ENCODE results near the gene SLC10A7. TPM values are rescaled to one million over a fixed set of nuclear protein-coding genes. Genes with fewer than 3 reads are reported as not detected.

Gene SLC10A7
- total RNA-seq, 2 experiments from 2014 or later, result 14.8 to 18.9 TPM

DNA sequence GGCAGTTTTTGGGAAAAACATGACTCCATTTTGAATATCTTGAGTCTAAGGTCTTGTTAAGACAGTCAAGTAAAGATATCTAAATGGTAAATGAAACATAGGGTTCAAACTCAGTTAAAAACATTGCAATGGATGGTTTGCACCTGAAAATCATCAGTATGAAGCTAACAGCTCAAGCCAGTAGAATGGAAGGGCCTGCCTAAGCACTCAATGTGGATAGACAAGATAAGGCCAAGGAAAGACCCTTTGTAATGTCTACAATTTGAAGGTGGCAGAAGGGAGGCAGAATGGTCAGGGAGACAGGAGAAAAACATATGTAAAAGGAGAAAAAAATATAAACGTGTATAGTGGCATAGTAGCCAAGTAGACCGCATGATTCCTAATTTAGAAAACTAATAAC lies 229.2 kb downstream of the SLC10A7 start:
- CTCF ChIA-PET, result no interaction called here
- Mint-ChIP-seq H3K4me1 (no peaks in the 10 kb centered on the region), H3K27ac (no peak overlapping the region), H3K9me3 (no peaks in the 10 kb centered on the region), H3K27me3 (no peaks in the 10 kb centered on the region), H3K36me3 (ENCODE audit: low read depth) (peaks cover 5% of the 10 kb centered on the region), H3K4me3 (no peak overlapping the region)
- POLR2A ChIA-PET, result no interaction called here
- no peak for DNase-seq

DNA sequence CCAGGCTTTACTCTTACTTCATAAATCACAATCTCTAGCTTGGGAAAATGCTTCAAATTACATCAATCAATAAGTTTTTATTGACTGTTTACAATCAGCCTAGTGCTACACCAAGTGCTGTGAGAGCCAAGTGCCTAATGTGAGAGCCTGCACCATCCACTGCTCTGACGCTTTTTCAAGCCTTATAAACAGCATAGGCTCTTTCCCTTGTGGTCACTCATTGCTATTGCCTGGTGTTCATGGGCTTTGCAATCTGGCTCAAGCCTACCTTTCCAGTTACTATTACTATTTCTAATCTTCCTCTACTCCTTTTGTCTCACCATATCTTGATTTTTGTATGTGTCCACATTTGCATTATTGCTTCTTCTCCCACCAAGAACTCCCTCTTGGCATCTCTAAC lies 230.4 kb downstream of the SLC10A7 start:
- Mint-ChIP-seq H3K27me3 (no peaks in the 10 kb centered on the region), H3K36me3 (ENCODE audit: low read depth) (peaks cover 5% of the 10 kb centered on the region), H3K9me3 (no peaks in the 10 kb centered on the region), H3K4me3 (no peak overlapping the region), H3K27ac (no peak overlapping the region), H3K4me1 (no peaks in the 10 kb centered on the region)
- no peak for DNase-seq
- CTCF ChIA-PET, result no interaction called here
- POLR2A ChIA-PET, result no interaction called here

DNA sequence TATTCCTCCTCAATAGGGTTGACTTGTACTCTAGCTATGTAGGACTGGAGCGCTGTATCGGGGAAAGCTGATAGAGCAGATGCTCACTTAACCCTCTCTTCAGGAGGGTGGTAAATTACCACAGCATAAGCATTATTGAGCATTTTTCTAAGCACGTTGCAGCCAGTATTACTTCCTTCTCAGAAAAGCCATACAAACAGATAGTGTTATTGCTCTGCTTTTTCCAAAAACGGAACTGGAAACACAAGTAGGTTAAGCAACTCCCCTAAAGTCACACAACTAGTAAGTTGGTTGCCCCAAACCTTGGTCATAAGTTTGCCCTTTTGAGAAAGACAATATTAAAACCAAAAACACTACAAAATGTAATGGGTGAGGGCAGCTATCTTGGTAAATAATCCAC lies 233.5 kb downstream of the SLC10A7 start:
- H3K4me3 Mint-ChIP-seq, result no peak overlapping the region
- no peaks in the 10 kb centered on the region for H3K9me3 Mint-ChIP-seq
- ChIA-PET CTCF (no interaction called here), POLR2A (no interaction called here)
- no peak for DNase-seq
- no peaks in the 10 kb centered on the region for H3K4me1 Mint-ChIP-seq
- no peaks in the 10 kb centered on the region for H3K27me3 Mint-ChIP-seq
- no peak overlapping the region for H3K27ac Mint-ChIP-seq
- H3K36me3 Mint-ChIP-seq (ENCODE audit: low read depth), result peaks cover 5% of the 10 kb centered on the region

DNA sequence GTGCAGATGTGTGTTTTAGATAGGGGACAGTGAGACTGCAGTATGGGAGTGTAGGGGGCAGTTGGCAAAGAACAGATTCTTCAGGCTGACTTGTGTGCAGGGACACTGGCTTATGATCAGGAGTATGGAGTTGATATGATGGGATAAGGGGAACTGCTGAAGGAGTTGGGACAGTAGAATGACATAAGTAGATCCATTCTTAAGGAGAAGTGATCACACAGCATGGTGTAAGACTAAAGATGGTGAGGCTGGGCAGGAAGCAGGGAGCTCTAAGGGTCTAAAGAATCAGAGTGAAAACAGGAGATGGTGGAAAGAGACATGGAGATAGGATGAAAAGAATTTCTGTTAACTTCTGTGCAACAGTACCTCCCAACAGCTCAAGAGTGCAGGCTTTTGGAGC lies 236.7 kb downstream of the SLC10A7 start:
- CTCF ChIA-PET, result no interaction called here

DNA sequence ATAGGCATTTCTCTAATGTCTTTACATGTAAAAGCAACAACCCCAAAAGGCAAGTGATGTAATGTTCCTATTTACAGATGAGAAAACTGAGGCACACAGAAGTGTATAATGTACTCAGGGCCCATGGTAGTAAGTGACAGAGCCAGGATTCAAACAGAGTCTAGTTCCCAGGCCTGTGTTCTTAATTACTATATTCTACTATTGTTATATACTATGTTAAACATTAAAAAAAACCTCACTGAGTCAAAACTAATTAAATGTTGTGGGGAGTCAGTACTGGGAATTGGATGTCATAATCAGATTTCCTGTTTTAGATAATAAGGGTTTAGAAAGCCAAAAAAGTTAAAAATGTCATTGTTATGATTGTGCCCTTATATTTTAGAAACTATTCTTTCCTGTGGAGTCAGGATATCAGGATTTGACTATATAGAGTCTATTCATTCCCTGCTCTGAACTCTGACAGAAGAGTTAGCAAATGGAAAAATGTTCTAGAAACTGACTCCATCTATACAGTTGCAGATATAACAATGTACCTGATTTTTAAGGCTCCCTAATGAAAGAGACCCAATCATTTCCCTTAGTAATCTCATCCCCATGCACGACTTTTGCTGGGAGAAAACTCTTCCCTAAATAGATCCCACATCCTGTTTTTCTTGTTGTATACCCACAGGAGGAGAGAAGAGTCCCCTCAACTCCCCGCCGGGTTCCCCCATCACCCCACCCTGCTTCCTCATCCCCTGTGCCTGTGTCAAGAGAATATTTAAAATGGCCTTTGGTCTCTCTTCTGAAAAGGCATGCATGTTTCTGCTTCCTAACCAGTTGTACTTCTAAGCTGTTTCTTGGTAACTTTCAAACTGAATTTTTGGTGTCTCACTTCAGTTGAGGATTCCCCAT lies 237.7 kb downstream of the SLC10A7 start:
- Mint-ChIP-seq H3K27me3 (no peaks in the 10 kb centered on the region), H3K27ac (no peak overlapping the region), H3K36me3 (ENCODE audit: low read depth) (no peaks in the 10 kb centered on the region), H3K4me3 (no peak overlapping the region), H3K4me1 (no peaks in the 10 kb centered on the region), H3K9me3 (no peaks in the 10 kb centered on the region)
- ChIA-PET POLR2A (no interaction called here), CTCF (no interaction called here)
- DNase-seq, result no peak

More for the DNA sequence above, 236.7 kb downstream of the SLC10A7 start:
- Mint-ChIP-seq H3K27ac (no peak overlapping the region), H3K36me3 (ENCODE audit: low read depth) (no peaks in the 10 kb centered on the region), H3K27me3 (no peaks in the 10 kb centered on the region), H3K4me3 (no peak overlapping the region), H3K4me1 (no peaks in the 10 kb centered on the region), H3K9me3 (no peaks in the 10 kb centered on the region)
- POLR2A ChIA-PET, result no interaction called here
- no peak for DNase-seq

DNA sequence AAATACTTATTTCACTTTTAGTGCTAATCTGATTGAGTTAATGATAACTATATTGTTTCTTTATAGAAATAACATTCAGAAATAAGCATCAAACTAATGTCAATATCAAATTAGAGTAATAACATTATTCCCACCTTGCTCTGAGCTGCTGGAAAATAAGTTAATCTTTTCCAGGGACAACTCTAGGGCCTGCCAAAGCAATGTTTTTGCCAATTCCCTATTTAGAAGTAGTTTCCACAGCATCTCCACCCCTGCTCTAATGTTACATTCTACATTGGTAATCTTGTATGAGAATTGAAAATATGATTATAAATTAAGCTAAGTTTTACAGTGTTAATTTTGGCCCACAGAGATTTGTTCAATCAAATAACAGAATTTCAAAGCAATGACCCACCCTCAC lies 239.1 kb downstream of the SLC10A7 start:
- no peaks in the 10 kb centered on the region for H3K27me3 Mint-ChIP-seq
- no peaks in the 10 kb centered on the region for H3K9me3 Mint-ChIP-seq
- DNase-seq, result no peak
- H3K4me3 Mint-ChIP-seq, result no peak overlapping the region
- no peaks in the 10 kb centered on the region for H3K4me1 Mint-ChIP-seq
- ChIA-PET CTCF (no interaction called here), POLR2A (no interaction called here)
- no peak overlapping the region for H3K27ac Mint-ChIP-seq
- H3K36me3 Mint-ChIP-seq (ENCODE audit: low read depth), result no peaks in the 10 kb centered on the region

DNA sequence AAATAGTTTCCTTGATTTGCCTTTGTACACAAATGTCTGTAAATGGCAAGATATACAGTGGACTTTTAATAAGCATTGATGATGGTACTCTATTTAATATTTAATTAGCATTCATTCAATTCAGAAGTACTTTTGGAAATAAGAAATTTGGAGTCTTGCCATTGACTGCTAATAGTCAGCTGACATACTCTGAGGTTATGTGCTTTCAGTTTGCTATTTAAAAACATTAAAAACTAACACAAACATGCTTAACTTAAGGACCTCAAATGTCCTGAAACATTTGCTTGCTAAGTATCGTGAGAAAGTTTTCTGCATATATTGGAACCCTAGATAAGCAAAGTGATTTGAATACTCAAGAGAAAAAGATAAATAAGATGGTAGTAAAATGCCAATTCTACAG lies 242.8 kb downstream of the SLC10A7 start:
- H3K4me3 Mint-ChIP-seq, result no peak overlapping the region
- DNase-seq, result no peak
- no peaks in the 10 kb centered on the region for H3K27me3 Mint-ChIP-seq
- H3K4me1 Mint-ChIP-seq, result no peaks in the 10 kb centered on the region
- CTCF ChIA-PET, result no interaction called here
- H3K36me3 Mint-ChIP-seq (ENCODE audit: low read depth), result no peaks in the 10 kb centered on the region
- H3K9me3 Mint-ChIP-seq, result no peaks in the 10 kb centered on the region
- no peak overlapping the region for H3K27ac Mint-ChIP-seq
- POLR2A ChIA-PET, result no interaction called here

DNA sequence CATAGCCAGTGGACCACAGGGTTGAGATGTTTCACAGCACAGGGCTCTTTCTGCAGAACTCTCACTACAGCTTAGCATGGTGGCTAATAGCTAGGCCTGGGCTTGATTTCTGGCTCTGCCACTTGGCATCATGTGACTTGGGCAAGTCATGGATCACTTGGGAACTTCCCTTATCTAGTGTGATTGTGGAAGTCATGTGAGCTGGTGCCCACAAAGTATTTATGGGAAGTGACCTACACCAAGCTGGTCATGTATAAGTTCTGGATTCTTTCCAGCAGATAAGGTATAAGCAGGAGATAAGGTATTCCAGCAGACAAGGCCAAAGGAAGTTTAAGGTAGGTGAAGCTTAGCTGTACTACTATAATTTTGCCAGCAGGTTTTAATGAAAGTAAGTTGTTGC lies 246.4 kb downstream of the SLC10A7 start:
- DNase-seq, result no peak
- Mint-ChIP-seq H3K27me3 (no peaks in the 10 kb centered on the region), H3K4me3 (no peak overlapping the region), H3K27ac (no peak overlapping the region), H3K4me1 (no peaks in the 10 kb centered on the region), H3K9me3 (no peaks in the 10 kb centered on the region), H3K36me3 (ENCODE audit: low read depth) (no peaks in the 10 kb centered on the region)
- POLR2A ChIA-PET, result no interaction called here
- CTCF ChIA-PET, result interaction anchor here (0.5 kb wide), 1 partner anchor 337 kb away, joined by 3 read pairs; no protein-coding TSS in a partner anchor

DNA sequence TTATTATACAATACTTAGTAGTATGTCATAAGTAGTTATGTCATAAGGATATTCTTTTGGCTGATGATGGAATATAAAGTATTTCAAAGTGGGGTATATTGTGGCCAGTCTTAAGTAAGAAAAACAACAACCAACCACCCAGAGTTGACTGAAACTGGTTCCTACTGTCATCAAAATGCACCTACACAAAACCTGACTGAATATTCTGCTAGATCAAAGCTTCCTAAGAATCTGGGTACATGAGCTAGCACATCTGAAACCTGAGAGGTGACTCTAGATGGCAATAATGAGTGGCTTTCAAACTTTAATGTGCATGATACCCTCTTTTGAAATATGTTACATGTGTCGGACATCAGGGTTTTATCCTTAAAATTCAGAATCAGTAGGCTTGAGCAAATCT lies 247.0 kb downstream of the SLC10A7 start:
- no peak for DNase-seq
- no peaks in the 10 kb centered on the region for H3K36me3 Mint-ChIP-seq (ENCODE audit: low read depth)
- POLR2A ChIA-PET, result no interaction called here
- H3K27me3 Mint-ChIP-seq, result no peaks in the 10 kb centered on the region
- H3K27ac Mint-ChIP-seq, result no peak overlapping the region
- CTCF ChIA-PET, result interaction anchor here (0.5 kb wide), 1 partner anchor 337 kb away, joined by 3 read pairs; no protein-coding TSS in a partner anchor
- H3K4me3 Mint-ChIP-seq, result no peak overlapping the region
- H3K4me1 Mint-ChIP-seq, result no peaks in the 10 kb centered on the region
- H3K9me3 Mint-ChIP-seq, result no peaks in the 10 kb centered on the region

DNA sequence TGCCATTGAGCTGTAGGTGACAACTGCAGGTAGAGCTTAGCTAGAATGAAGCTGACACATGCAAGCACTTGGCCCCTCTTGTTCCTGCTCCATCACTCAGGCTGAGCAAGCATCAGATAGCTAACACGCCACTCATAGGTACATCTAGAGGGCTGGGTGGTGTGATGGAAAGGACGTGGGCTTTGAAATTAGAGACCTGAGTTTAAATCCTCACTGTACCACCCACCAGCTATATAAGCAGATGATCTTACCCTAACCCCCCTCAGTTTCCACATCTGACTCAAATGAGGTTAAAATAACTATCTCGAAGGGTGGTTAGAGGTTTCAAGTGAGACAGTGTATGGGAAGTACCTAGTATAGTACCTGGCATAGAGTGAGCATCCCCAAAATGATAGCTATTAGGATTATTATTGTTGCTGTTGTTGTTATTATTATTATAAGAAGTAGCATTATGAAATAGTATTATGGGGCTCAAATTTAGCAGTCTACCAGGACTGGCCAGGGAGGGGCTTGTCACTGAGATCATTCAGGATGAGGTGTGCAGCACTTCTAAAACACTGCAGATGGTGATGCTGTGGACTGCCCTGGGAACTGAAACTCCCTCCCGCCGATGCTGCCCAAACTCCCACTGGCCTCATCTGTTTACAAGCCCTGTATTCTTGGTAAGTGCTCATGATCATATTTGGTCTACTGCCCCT lies 248.4 kb downstream of the SLC10A7 start:
- ChIA-PET POLR2A (no interaction called here), CTCF (interaction anchor here (0.7 kb wide), 2 partner anchors 38 to 934 kb away, joined by 4 to 5 read pairs; no protein-coding TSS in a partner anchor)
- Mint-ChIP-seq H3K4me1 (no peaks in the 10 kb centered on the region), H3K4me3 (no peak overlapping the region), H3K27ac (no peak overlapping the region), H3K36me3 (ENCODE audit: low read depth) (no peaks in the 10 kb centered on the region), H3K27me3 (no peaks in the 10 kb centered on the region), H3K9me3 (no peaks in the 10 kb centered on the region)
- no peak for DNase-seq

DNA sequence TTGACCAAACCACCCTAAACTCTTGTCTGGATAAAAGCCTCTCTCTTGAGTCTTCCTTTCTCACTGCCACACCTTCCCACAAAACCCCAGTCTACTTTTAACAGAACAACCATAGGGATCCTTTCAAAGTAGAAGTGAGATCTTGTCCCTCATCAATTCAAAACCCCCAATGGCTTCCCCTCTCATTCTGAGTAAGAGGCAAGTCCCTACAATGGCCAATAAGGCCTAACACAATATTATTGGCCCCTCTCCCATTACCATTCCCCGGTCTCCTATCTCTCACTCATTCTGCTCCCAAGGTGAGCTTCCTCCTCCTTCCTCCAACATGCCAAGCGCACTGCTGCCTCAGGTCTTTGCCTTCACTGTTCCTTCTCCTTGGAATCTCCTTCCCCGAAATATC lies 250.3 kb downstream of the SLC10A7 start:
- ChIA-PET POLR2A (no interaction called here), CTCF (interaction anchor here (1.1 kb wide), 1 partner anchor 20 kb away, joined by 3 read pairs; no protein-coding TSS in a partner anchor)
- Mint-ChIP-seq H3K27me3 (no peaks in the 10 kb centered on the region), H3K9me3 (no peaks in the 10 kb centered on the region), H3K4me1 (no peaks in the 10 kb centered on the region), H3K4me3 (no peak overlapping the region), H3K36me3 (ENCODE audit: low read depth) (no peaks in the 10 kb centered on the region), H3K27ac (no peak overlapping the region)
- no peak for DNase-seq

DNA sequence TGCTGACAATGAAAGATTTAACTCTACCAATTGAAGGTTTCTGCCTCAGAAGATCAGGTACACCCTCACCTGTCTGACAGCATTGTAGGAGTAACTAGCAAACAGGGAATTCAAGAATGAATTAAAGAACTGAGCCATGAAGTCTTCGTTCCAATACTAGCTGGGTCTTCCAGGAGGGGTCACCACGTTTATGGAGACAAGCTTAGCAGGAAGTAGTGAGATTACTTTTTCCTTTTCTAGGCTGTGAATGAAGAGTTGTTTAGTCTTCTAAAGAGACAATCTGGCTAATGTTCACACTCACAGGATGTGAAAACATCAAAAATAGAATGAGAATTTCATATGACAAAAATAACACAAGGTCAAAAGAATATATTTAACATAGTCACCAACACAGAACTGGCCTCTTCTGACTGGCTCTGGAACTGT lies 252.5 kb downstream of the SLC10A7 start:
- Mint-ChIP-seq H3K4me1 (no peaks in the 10 kb centered on the region), H3K9me3 (no peaks in the 10 kb centered on the region), H3K4me3 (no peak overlapping the region), H3K27ac (no peak overlapping the region), H3K36me3 (ENCODE audit: low read depth) (no peaks in the 10 kb centered on the region), H3K27me3 (no peaks in the 10 kb centered on the region)
- ChIA-PET CTCF (no interaction called here), POLR2A (no interaction called here)
- DNase-seq, result no peak

DNA sequence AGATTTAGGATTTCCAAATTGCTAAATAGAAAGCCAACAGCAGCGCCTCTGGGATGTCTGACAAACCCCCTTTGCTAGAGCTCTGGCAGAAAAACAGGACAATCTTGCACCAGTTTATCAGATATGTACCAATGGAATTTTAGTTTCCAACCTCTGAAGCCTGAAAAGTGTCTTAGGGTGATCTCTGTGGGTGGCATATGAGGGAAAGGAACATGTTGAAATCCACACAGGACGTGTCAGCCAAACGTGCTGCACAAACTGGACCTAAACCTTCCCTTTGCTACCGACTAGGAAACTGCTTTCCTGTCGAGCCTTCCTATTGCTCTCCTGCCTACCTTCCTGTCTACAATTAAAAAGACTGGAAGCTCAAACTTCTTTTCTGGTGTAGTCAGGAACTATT lies 253.9 kb downstream of the SLC10A7 start:
- H3K4me1 Mint-ChIP-seq, result no peaks in the 10 kb centered on the region
- no peaks in the 10 kb centered on the region for H3K9me3 Mint-ChIP-seq
- no peak overlapping the region for H3K4me3 Mint-ChIP-seq

More for the DNA sequence above, 253.9 kb downstream of the SLC10A7 start:
- DNase-seq, result no peak
- Mint-ChIP-seq H3K36me3 (ENCODE audit: low read depth) (no peaks in the 10 kb centered on the region), H3K27ac (no peak overlapping the region), H3K27me3 (no peaks in the 10 kb centered on the region)
- ChIA-PET POLR2A (no interaction called here), CTCF (no interaction called here)
